OCI-LY7 (cell line): ENCODE data around the gene G6PD. TPM values are rescaled to one million over a fixed set of nuclear protein-coding genes. Genes with fewer than 3 reads are reported as not detected.

ENCODE experiments used
- BruUV-seq: library from RNA; stranded (reverse); fragments of 400-500 nt; replicated peaks from 2 replicates; lab custom pipeline; 2021; lab: Mats Ljungman, UMichigan
- CTCF ChIA-PET: fragments of 300-600 bp; sonication (Branson Sonifier 250); formaldehyde crosslinking; loops from one replicate; lab custom pipeline; 2022; ENCODE audit warnings: antibody characterized with exemption; ENCODE audit not compliant: unreplicated experiment; lab: Charles Lee
- POLR2A ChIA-PET: fragments of 300-600 bp; sonication (Branson Sonifier 250); formaldehyde crosslinking; loops from one replicate; lab custom pipeline; 2022; ENCODE audit warnings: antibody characterized with exemption; lab: Charles Lee
- DNase-seq: peaks from one replicate; pipeline ENCODE4 v3.0.0-alpha.2; 2015; ENCODE audit warnings: low spot score
- H2AFZ ChIP-seq: fragments of 200-600 bp; sonication (generic), shearing (Covaris generic); 2 replicates; pipeline ENCODE4 v1.6.1; 2014; ENCODE audit warnings: mild to moderate bottlenecking, antibody characterized with exemption, low read length, moderate library complexity
- H3K27ac ChIP-seq: fragments of 200-600 bp; sonication (generic); 2 replicates; pipeline ENCODE4 v1.5.1; 2014; ENCODE audit warnings: mixed run types, low read depth, mild to moderate bottlenecking, moderate library complexity, low read length, inconsistent platforms; ENCODE audit not compliant: poor library complexity, severe bottlenecking
- H3K36me3 ChIP-seq: fragments of 200-600 bp; sonication (generic); 2 replicates; pipeline ENCODE4 v1.6.1; 2014; ENCODE audit warnings: mild to moderate bottlenecking, antibody characterized with exemption, low read length, moderate library complexity, mixed read lengths; ENCODE audit not compliant: insufficient read depth
- H3K4me1 ChIP-seq: fragments of 200-600 bp; sonication (generic); 2 replicates; pipeline ENCODE4 v1.5.1; 2014; ENCODE audit warnings: mild to moderate bottlenecking, low read length; ENCODE audit not compliant: insufficient read depth, poor library complexity, severe bottlenecking
- H3K4me2 ChIP-seq: fragments of 200-600 bp; sonication (generic); 2 replicates; pipeline ENCODE4 v1.6.1; 2014; ENCODE audit warnings: mild to moderate bottlenecking, low read length
- H3K4me3 ChIP-seq: fragments of 200-600 bp; sonication (generic); 2 replicates; pipeline ENCODE4 v1.5.1; 2014; ENCODE audit warnings: mild to moderate bottlenecking, low read depth, low read length; ENCODE audit not compliant: poor library complexity, severe bottlenecking
- H3K79me2 ChIP-seq: fragments of 200-600 bp; sonication (generic); 2 replicates; pipeline ENCODE4 v1.6.1; 2016; ENCODE audit warnings: low read depth, mild to moderate bottlenecking, low read length, moderate library complexity, mixed read lengths; ENCODE audit not compliant: insufficient read depth
- H3K9me2 ChIP-seq: fragments of 200-600 bp; sonication (generic); 2 replicates; pipeline ENCODE4 v1.6.1; 2016; ENCODE audit warnings: mild to moderate bottlenecking, low read length, mixed read lengths; ENCODE audit not compliant: insufficient read depth
- H3K9me3 ChIP-seq: fragments of 200-600 bp; sonication (generic); 2 replicates; pipeline ENCODE4 v1.6.1; 2014; ENCODE audit warnings: mild to moderate bottlenecking, mixed run types, low read length, mixed read lengths
- H4K20me1 ChIP-seq: fragments of 200-600 bp; sonication (generic); 2 replicates; pipeline ENCODE4 v1.6.1; 2014; ENCODE audit warnings: mild to moderate bottlenecking, antibody characterized with exemption, low read length, moderate library complexity, mixed read lengths; ENCODE audit not compliant: insufficient read depth
- EZH2phosphoT487 ChIP-seq: fragments of 200-600 bp; sonication (generic); IDR thresholded peaks from 2 replicates; pipeline ENCODE4 v1.6.1; 2018; ENCODE audit warnings: low read depth, borderline replicate concordance, mild to moderate bottlenecking, mixed run types, antibody characterized with exemption, low read length, moderate library complexity, mixed read lengths
- intact Hi-C: fragments of 100-400 bp; cut with micrococcal nuclease; formaldehyde crosslinking; loops from one replicate; pipeline ENCODE4 v1.10.0; 2022; ENCODE audit not compliant: unreplicated experiment
- total RNA-seq, 2 experiments: library from RNA; depleted of rRNA in 1 of 2; stranded (reverse); fragments of >200 nt in 1 of 2; shearing (Covaris generic) in 1 of 2; gene quantifications; 2 replicates each; pipeline ENCODE4 v1.2.3, GENCODE V29; 2014 to 2022
- TF ChIP-seq, protein P1 (sequence below): fragments of 200-600 bp; sonication (generic); conservative IDR thresholded peaks from 2 replicates; pipeline ENCODE4 v1.5.1; 2014; ENCODE audit warnings: mild to moderate bottlenecking, antibody characterized with exemption, low read length, moderate library complexity, mixed read lengths

The G6PD gene
- total RNA-seq, 2 experiments from 2014 or later = 21.6 to 40.9 TPM

- H3K36me3 ChIP-seq = peaks cover 27% of the 10 kb centered on the region
- peak overlapping the region; percentile 98 for H3K4me3 ChIP-seq
- no peaks in the 10 kb centered on the region for H3K9me2 ChIP-seq
- ChIA-PET CTCF (no interaction called here), POLR2A (interaction anchor here (0.6 to 1.2 kb wide), 3 partner anchors 9 to 42 kb away, joined by 7 to 9 read pairs (median 8); no protein-coding TSS in a partner anchor)
- no peak overlapping the region for H2AFZ ChIP-seq
- no peak for DNase-seq
- no peaks in the 10 kb centered on the region for H3K9me3 ChIP-seq
- peak overlapping the region; percentile 61 for H3K27ac ChIP-seq
- H3K4me1 ChIP-seq = peaks cover 61% of the 10 kb centered on the region
- peaks cover 16% of the 10 kb centered on the region for H3K79me2 ChIP-seq
- H3K4me2 ChIP-seq = peak overlapping the region; percentile 79
- intact Hi-C loops = loop anchor here (5.0 kb wide), 1 partner anchor 42 kb away; no protein-coding TSS in a partner anchor
- no TSS peak for BruUV-seq
- H4K20me1 ChIP-seq = no peaks in the 10 kb centered on the region
- TF ChIP-seq, protein P1, sequence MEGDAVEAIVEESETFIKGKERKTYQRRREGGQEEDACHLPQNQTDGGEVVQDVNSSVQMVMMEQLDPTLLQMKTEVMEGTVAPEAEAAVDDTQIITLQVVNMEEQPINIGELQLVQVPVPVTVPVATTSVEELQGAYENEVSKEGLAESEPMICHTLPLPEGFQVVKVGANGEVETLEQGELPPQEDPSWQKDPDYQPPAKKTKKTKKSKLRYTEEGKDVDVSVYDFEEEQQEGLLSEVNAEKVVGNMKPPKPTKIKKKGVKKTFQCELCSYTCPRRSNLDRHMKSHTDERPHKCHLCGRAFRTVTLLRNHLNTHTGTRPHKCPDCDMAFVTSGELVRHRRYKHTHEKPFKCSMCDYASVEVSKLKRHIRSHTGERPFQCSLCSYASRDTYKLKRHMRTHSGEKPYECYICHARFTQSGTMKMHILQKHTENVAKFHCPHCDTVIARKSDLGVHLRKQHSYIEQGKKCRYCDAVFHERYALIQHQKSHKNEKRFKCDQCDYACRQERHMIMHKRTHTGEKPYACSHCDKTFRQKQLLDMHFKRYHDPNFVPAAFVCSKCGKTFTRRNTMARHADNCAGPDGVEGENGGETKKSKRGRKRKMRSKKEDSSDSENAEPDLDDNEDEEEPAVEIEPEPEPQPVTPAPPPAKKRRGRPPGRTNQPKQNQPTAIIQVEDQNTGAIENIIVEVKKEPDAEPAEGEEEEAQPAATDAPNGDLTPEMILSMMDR = no peak
- TF ChIP-seq EZH2phosphoT487 = no peak
These were observed 61.2 kb downstream of the G6PD start for GRCh38 chrX:154485150-154486051.

DNA sequence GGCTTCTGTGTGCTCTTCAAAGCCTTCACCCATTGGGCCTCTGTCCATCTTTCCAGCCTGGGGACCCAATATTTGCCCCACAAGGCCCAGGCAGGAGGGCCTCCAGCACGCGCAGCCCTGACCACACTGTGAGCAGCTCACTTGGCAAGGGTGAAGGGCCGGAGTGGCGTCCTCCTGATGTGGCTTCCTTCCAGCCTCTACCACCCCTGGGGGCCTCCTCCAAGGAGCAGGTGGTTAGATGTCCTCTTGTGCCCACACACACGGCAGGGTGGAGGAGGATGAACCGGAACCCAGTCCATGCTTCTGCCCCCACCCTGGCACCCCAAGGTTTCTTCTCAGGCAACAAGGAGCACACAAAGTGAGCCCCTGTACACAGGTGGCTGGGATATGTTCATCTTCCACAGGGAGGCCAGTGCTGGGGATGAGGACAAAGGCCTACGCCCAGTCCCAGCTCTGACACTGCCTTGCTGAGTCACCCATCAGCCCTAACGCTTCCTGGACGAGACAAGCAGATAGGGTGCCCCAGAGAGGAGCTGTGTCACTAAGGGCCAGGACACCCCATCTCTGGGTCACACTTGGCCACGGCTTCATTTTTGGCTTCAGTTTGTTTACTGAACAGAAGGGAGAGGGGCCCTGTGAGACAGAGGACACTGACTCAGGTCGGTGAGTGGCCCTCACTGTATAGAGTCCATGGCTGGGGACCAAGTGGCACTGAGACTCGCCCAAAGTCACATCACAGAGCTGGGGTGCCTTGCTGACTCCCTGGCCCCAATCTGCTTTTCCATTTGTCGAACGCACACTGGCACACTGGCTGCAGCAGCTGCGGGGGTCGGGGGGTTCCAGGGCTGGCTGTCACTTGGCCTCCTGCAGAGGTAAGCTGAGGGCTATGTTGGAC is 62.1 kb downstream of the G6PD start:
- intact Hi-C loops = loop anchor here (5.0 kb wide), 2 partner anchors 43 to 72 kb away; partner anchors contain the start of gene TAFAZZIN
- Histone ChIP-seq H3K4me1 (peaks cover 68% of the 10 kb centered on the region), H3K79me2 (peaks cover 16% of the 10 kb centered on the region), H3K4me2 (peak overlapping the region; percentile 79), H3K27ac (no peak overlapping the region), H3K9me2 (no peaks in the 10 kb centered on the region), H3K4me3 (peak overlapping the region; percentile 98), H3K9me3 (no peaks in the 10 kb centered on the region), H3K36me3 (peaks cover 27% of the 10 kb centered on the region), H4K20me1 (no peaks in the 10 kb centered on the region), H2AFZ (no peak overlapping the region)
- no peak for DNase-seq
- ChIA-PET CTCF (no interaction called here), POLR2A (interaction anchor here (0.6 kb wide), 2 partner anchors 10 to 15 kb away, joined by 7 to 9 read pairs; no protein-coding TSS in a partner anchor)
- BruUV-seq = no TSS peak
- TF ChIP-seq EZH2phosphoT487 = no peak
- TF ChIP-seq, protein P1 = no peak
